ENCODE results near the gene KCNJ9. TPM values are rescaled to one million over a fixed set of nuclear protein-coding genes. Genes with fewer than 3 reads are reported as not detected.

Gene KCNJ9
- total RNA-seq, 1 donor from 2014 or later = 0.05 TPM

DNA sequence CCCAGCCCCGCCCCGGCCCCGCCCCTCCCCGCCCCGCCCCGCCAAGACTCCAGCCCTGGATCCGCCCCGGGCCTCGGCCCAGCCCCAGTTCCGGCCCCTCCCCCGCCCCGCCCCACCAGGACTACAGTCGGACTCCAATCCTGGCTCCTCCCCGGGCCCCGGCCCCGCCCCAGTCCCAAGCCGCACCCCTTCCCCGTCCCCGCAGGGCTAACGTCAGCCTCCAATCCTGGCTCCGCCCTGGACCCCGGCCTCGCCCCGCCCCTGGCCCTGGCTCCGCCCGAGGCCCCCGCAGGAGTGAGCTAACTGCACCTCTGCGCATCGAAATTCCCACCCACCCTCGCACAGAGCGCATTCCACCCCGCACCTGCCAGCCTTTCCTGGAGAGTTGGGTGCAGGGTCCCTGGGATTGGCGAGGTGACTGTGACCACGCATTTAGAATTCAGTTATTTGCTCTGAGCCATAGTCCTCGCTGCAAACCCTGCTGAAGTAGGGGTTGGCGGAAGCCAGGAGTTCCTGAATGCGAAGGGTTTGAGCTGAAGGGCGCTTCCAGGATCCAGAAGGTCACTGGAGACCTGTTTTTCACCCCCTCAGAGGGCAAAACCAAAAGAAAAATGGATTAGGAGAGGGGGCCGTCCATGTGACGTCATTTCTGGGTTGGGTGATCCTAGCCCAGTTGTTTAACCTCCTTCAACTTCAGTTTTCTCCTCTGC, 17.7 kb downstream of the KCNJ9 start:
- peaks cover 17% of the 10 kb centered on the region for H3K4me1 Mint-ChIP-seq (ENCODE audit: unreplicated experiment)
- H3K27ac Mint-ChIP-seq (ENCODE audit: unreplicated experiment) = peak overlapping the region; percentile 78
- peaks cover 12% of the 10 kb centered on the region for H3K27me3 Mint-ChIP-seq (ENCODE audit: unreplicated experiment)
- no peaks in the 10 kb centered on the region for H3K36me3 Mint-ChIP-seq (ENCODE audit: low read depth, unreplicated experiment)
- peak; percentile 97 for DNase-seq (ENCODE audit: low spot score)
- H3K4me3 Mint-ChIP-seq (ENCODE audit: unreplicated experiment) = peak overlapping the region; percentile 14
- H3K9me3 Mint-ChIP-seq (ENCODE audit: unreplicated experiment) = no peaks in the 10 kb centered on the region
- TF ChIP-seq CTCF (IDR thresholded peaks at IDR 0.05; ENCODE audit: unreplicated experiment) = no peak

- peak overlapping the region; percentile 14 for H3K4me3 Mint-ChIP-seq (ENCODE audit: unreplicated experiment)
- peaks cover 26% of the 10 kb centered on the region for H3K4me1 Mint-ChIP-seq (ENCODE audit: unreplicated experiment)
- no peak overlapping the region for H3K27ac Mint-ChIP-seq (ENCODE audit: unreplicated experiment)
Observed at GRCh38 chr1:160099716-160100375, 18.5 kb downstream of the KCNJ9 start.

GRCh38 chr1:160101037-160101716, 19.8 kb downstream of the KCNJ9 start:
- Mint-ChIP-seq H3K27ac (ENCODE audit: unreplicated experiment) (no peak overlapping the region), H3K36me3 (ENCODE audit: low read depth, unreplicated experiment) (no peaks in the 10 kb centered on the region), H3K27me3 (ENCODE audit: unreplicated experiment) (peaks cover 12% of the 10 kb centered on the region), H3K9me3 (ENCODE audit: unreplicated experiment) (no peaks in the 10 kb centered on the region), H3K4me3 (ENCODE audit: unreplicated experiment) (no peak overlapping the region), H3K4me1 (ENCODE audit: unreplicated experiment) (peaks cover 25% of the 10 kb centered on the region)
- peak; percentile 79 for DNase-seq (ENCODE audit: low spot score)
- TF ChIP-seq CTCF (IDR thresholded peaks at IDR 0.05; ENCODE audit: unreplicated experiment) = peak; percentile 74

More at GRCh38 chr1:160099716-160100375, 18.5 kb downstream of the KCNJ9 start:
- Mint-ChIP-seq H3K36me3 (ENCODE audit: low read depth, unreplicated experiment) (no peaks in the 10 kb centered on the region), H3K27me3 (ENCODE audit: unreplicated experiment) (peaks cover 12% of the 10 kb centered on the region), H3K9me3 (ENCODE audit: unreplicated experiment) (no peaks in the 10 kb centered on the region)
- TF ChIP-seq CTCF (IDR thresholded peaks at IDR 0.05; ENCODE audit: unreplicated experiment) = no peak
- no peak for DNase-seq (ENCODE audit: low spot score)

GRCh38 chr1:160101717-160102522, 20.6 kb downstream of the KCNJ9 start:
- no peak for TF ChIP-seq CTCF (IDR thresholded peaks at IDR 0.05; ENCODE audit: unreplicated experiment)
- Mint-ChIP-seq H3K36me3 (ENCODE audit: low read depth, unreplicated experiment) (no peaks in the 10 kb centered on the region), H3K27ac (ENCODE audit: unreplicated experiment) (peak overlapping the region; percentile 4), H3K4me1 (ENCODE audit: unreplicated experiment) (peaks cover 33% of the 10 kb centered on the region), H3K4me3 (ENCODE audit: unreplicated experiment) (no peak overlapping the region), H3K27me3 (ENCODE audit: unreplicated experiment) (peaks cover 13% of the 10 kb centered on the region), H3K9me3 (ENCODE audit: unreplicated experiment) (no peaks in the 10 kb centered on the region)
- DNase-seq (ENCODE audit: low spot score) = no peak
